Activated T-cell treated with anti-CD3 and anti-CD28 coated beads for 4 hours (primary cell): Measurements from ENCODE around the gene SERPIND1.
"Not testable (repeated sequence)": the region's sequence is repeated elsewhere in the genome, so short reads cannot be mapped to it uniquely, and the experiment has no call there.

Experiments
- DNase-seq: peaks from one replicate; pipeline ENCODE4 v3.0.0-alpha.2; 2020

SERPIND1 gene

GRCh38 chr22:20818471-20818870, 44.6 kb downstream of the SERPIND1 start:
- no peak for DNase-seq

GRCh38 chr22:20819471-20819870, 45.6 kb downstream of the SERPIND1 start:
- DNase-seq: no peak

GRCh38 chr22:20821717-20822239, 47.9 kb downstream of the SERPIND1 start:
- not testable (repeated sequence) for DNase-seq

GRCh38 chr22:20822240-20822639, 48.3 kb downstream of the SERPIND1 start:
- no peak for DNase-seq

- DNase-seq: no peak
Observed at GRCh38 chr22:20823264-20823663, 49.4 kb downstream of the SERPIND1 start.

GRCh38 chr22:20825216-20825615, 51.3 kb downstream of the SERPIND1 start:
- DNase-seq: not testable (repeated sequence)

- no peak for DNase-seq
Observed at GRCh38 chr22:20825624-20826023, 51.7 kb downstream of the SERPIND1 start.

- not testable (repeated sequence) for DNase-seq
Observed at GRCh38 chr22:20826373-20827152, 52.6 kb downstream of the SERPIND1 start.

- no peak for DNase-seq
Observed at GRCh38 chr22:20829491-20830134, 55.7 kb downstream of the SERPIND1 start.

- no peak for DNase-seq
Observed at GRCh38 chr22:20833225-20833665, 59.3 kb downstream of the SERPIND1 start.

GRCh38 chr22:20834206-20834605, 60.3 kb downstream of the SERPIND1 start:
- DNase-seq: no peak

- no peak for DNase-seq
Observed at GRCh38 chr22:20834725-20835124, 60.8 kb downstream of the SERPIND1 start.
